Keratinocyte (primary cell): ENCODE results near the gene DUSP16. TPM values are rescaled to one million over a fixed set of nuclear protein-coding genes. Genes with fewer than 3 reads are reported as not detected.

Experiments
- DNase-seq: peaks from one replicate; pipeline ENCODE4 v3.0.0-alpha.2; 2011; ENCODE audit warnings: low read depth, missing footprints, low spot score
- FAIRE-seq: peaks from 2 replicates; lab custom pipeline; 2011; peaks lifted over from hg19 to GRCh38; lab: Jason Lieb, UNC
- H2AFZ ChIP-seq: 2 replicates; pipeline ENCODE4 v1.6.0; 2012; ENCODE audit warnings: low read length, control low read depth, inconsistent platforms; ENCODE audit not compliant: control insufficient read depth
- H3K27ac ChIP-seq: 2 replicates; pipeline ENCODE4 v1.5.1; 2011; ENCODE audit warnings: low read length; ENCODE audit not compliant: control insufficient read depth, insufficient read depth
- H3K27me3 ChIP-seq: 3 replicates; pipeline ENCODE4 v1.6.0; 2011; ENCODE audit warnings: low read length; ENCODE audit not compliant: control insufficient read depth, insufficient read depth; ENCODE audit errors: extremely low read depth
- H3K36me3 ChIP-seq, 2 experiments: 2 replicates in 1 of 2; 3 replicates in 1 of 2; pipeline ENCODE4 v1.5.1; 2011; ENCODE audit warnings: low read length in 2 of 2, mild to moderate bottlenecking in 1 of 2; ENCODE audit not compliant: control insufficient read depth in 2 of 2, insufficient read depth in 2 of 2; ENCODE audit errors: extremely low read depth in 1 of 2
- H3K4me1 ChIP-seq: 3 replicates; pipeline ENCODE4 v1.5.1; 2011; ENCODE audit warnings: low read length; ENCODE audit not compliant: control insufficient read depth, insufficient read depth; ENCODE audit errors: extremely low read depth
- H3K4me2 ChIP-seq: 3 replicates; pipeline ENCODE4 v1.6.0; 2011; ENCODE audit warnings: low read depth, low read length; ENCODE audit not compliant: control insufficient read depth, insufficient read depth; ENCODE audit errors: extremely low read depth
- H3K4me3 ChIP-seq, 3 experiments: fragments of 200-600 bp in 1 of 3; sonication (generic) in 1 of 3; 2 replicates in 2 of 3; 3 replicates in 1 of 3; pipeline ENCODE4 v1.5.1; 2011 to 2016; ENCODE audit warnings: low read length in 3 of 3, mild to moderate bottlenecking in 3 of 3, control low read depth in 2 of 3, inconsistent platforms in 1 of 3, low read depth in 1 of 3, mixed read lengths in 1 of 3, mixed run types in 1 of 3, moderate library complexity in 1 of 3; ENCODE audit not compliant: control insufficient read depth in 2 of 3, insufficient read depth in 2 of 3; ENCODE audit errors: extremely low read depth in 1 of 3
- H3K79me2 ChIP-seq: 2 replicates; pipeline ENCODE4 v1.6.0; 2012; ENCODE audit warnings: low read length; ENCODE audit not compliant: control insufficient read depth, insufficient read depth
- H3K9ac ChIP-seq: 3 replicates; pipeline ENCODE4 v1.6.0; 2011; ENCODE audit warnings: low read length; ENCODE audit not compliant: control insufficient read depth, insufficient read depth; ENCODE audit errors: extremely low read depth
- H3K9me1 ChIP-seq: 3 replicates; pipeline ENCODE4 v1.6.0; 2011; ENCODE audit warnings: low read length; ENCODE audit not compliant: control insufficient read depth, insufficient read depth; ENCODE audit errors: extremely low read depth
- H3K9me3 ChIP-seq: 2 replicates; pipeline ENCODE4 v1.5.1; 2012; ENCODE audit warnings: low read depth, low read length; ENCODE audit not compliant: control insufficient read depth
- H4K20me1 ChIP-seq: 3 replicates; pipeline ENCODE4 v1.6.0; 2011; ENCODE audit warnings: low read length; ENCODE audit not compliant: control insufficient read depth, insufficient read depth; ENCODE audit errors: extremely low read depth
- CTCF ChIP-seq, 3 experiments: IDR thresholded peaks in 1 of 3; conservative IDR thresholded peaks in 1 of 3; optimal IDR thresholded peaks in 1 of 3; 2 replicates in 2 of 3; 3 replicates in 1 of 3; pipeline versions ENCODE3 to v1.5.1; 2011; ENCODE audit warnings: low read length in 3 of 3, mild to moderate bottlenecking in 3 of 3, moderate library complexity in 2 of 3, control low read depth in 1 of 3, inconsistent platforms in 1 of 3; ENCODE audit not compliant: insufficient read depth in 2 of 3; ENCODE audit errors: extremely low read depth in 1 of 3
- EZH2 ChIP-seq: IDR thresholded peaks from one replicate; pipeline ENCODE4 v1.6.1; 2012; ENCODE audit warnings: inconsistent platforms, mild to moderate bottlenecking, low read length, moderate library complexity
- dilution Hi-C: fragments of 300-500 bp; cut with MboI; formaldehyde crosslinking; loops from one replicate; pipeline ENCODE4 v1.7.0; 2020; ENCODE audit warnings: low sequenced_read_pairs; ENCODE audit not compliant: extremely low pct_ligation_motif_present
- polyA plus RNA-seq, 5 experiments: library from polyadenylated mRNA; depleted of rRNA in 3 of 5; stranded (reverse) in 3 of 5; stranded (forward) in 1 of 5; unstranded in 1 of 5; fragments of >200 nt; gene quantifications; 1 replicate in 1 of 5; 2 replicates in 3 of 5; 3 replicates in 1 of 5; pipeline versions ENCODE4 v1.2.1 to v1.2.3, GENCODE V29; 2011 to 2012; ENCODE audit warnings: missing spikeins in 2 of 5, low read depth in 1 of 5, low replicate concordance in 1 of 5

DUSP16 gene
- polyA plus RNA-seq, 1 donor (not counting 4 experiments of a cell fraction or from before 2014, with no cell fraction given), result 9.3 TPM

DNA sequence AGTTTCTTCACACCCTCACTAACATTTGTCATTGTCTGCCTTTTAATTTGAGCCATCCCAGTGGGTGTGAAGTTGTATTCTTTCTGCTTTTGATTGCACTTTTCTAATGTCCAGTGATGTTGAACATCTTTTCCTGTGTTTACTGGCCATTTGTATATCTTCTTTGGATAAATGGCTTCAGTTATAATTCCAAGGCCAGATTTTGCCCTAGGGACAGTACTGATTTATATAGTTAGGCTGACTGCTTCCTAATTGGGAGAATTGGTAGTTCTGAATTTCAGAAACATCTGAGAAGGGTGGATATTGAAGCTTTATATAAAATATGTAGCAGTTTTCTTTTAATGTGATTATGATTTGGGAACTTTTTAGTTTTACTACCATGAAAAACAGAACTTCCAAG lies 108.3 kb downstream of the DUSP16 start:
- no peaks in the 10 kb centered on the region for H4K20me1 ChIP-seq
- H3K27me3 ChIP-seq, result no peaks in the 10 kb centered on the region
- H3K4me2 ChIP-seq, result no peak overlapping the region
- no peak overlapping the region for H3K4me3 ChIP-seq
- no peaks in the 10 kb centered on the region for H3K79me2 ChIP-seq
- no peak overlapping the region for H3K9ac ChIP-seq
- TF ChIP-seq CTCF (optimal IDR thresholded peaks at IDR 0.05 in 1 of 3, IDR thresholded peaks at IDR 0.05 in 1 of 3, conservative IDR thresholded peaks at IDR 0.05 in 1 of 3; ENCODE audit: extremely low read depth in 1 of 3, insufficient read depth in 2 of 3, low read length in 3 of 3) (no peak), EZH2 (no peak)
- H3K27ac ChIP-seq, result no peak overlapping the region
- DNase-seq (no peak), FAIRE-seq (no peak)
- dilution Hi-C loops, result no loop called here
- no peaks in the 10 kb centered on the region for H3K4me1 ChIP-seq
- H3K9me1 ChIP-seq, result no peaks in the 10 kb centered on the region
- H3K9me3 ChIP-seq, result no peaks in the 10 kb centered on the region
- no peak overlapping the region for H2AFZ ChIP-seq
- H3K36me3 ChIP-seq, result no peaks in the 10 kb centered on the region

- no peak overlapping the region for H3K27ac ChIP-seq
- H2AFZ ChIP-seq, result no peak overlapping the region
- H3K9me1 ChIP-seq, result no peaks in the 10 kb centered on the region
- no peak overlapping the region for H3K4me3 ChIP-seq
- H3K9me3 ChIP-seq, result no peaks in the 10 kb centered on the region
- dilution Hi-C loops, result no loop called here
- no peaks in the 10 kb centered on the region for H3K27me3 ChIP-seq
- no peak for TF ChIP-seq CTCF (optimal IDR thresholded peaks at IDR 0.05 in 1 of 3, IDR thresholded peaks at IDR 0.05 in 1 of 3, conservative IDR thresholded peaks at IDR 0.05 in 1 of 3; ENCODE audit: extremely low read depth in 1 of 3, insufficient read depth in 2 of 3, low read length in 3 of 3)
- no peak for TF ChIP-seq EZH2
- FAIRE-seq (no peak), DNase-seq (no peak)
- H3K36me3 ChIP-seq, result no peaks in the 10 kb centered on the region
- H3K79me2 ChIP-seq, result no peaks in the 10 kb centered on the region
- H3K9ac ChIP-seq, result no peak overlapping the region
- H4K20me1 ChIP-seq, result no peaks in the 10 kb centered on the region
- H3K4me1 ChIP-seq, result no peaks in the 10 kb centered on the region
- no peak overlapping the region for H3K4me2 ChIP-seq
Observed at GRCh38 chr12:12453635-12454034, 109.0 kb downstream of the DUSP16 start.
